Tibial nerve (tissue), 4 donors: Measurements from ENCODE around the gene KCNV2. TPM values are rescaled to one million over a fixed set of nuclear protein-coding genes. Genes with fewer than 3 reads are reported as not detected.

ENCODE experiments used
- DNase-seq, 2 donors: peaks; one replicate each; pipeline ENCODE4 v3.0.0-alpha.2; 2019; ENCODE audit warnings: low spot score in 2 of 2
- H3K27ac ChIP-seq, 4 donors: fragments of 200-600 bp; sonication (generic) in 3 of 4; one replicate each; pipeline ENCODE4 v1.5.1; 2017 to 2019; ENCODE audit warnings: mild to moderate bottlenecking in 1 of 4
- H3K27me3 ChIP-seq, 2 donors: fragments of 200-600 bp; sonication (generic) in 1 of 2; one replicate each; pipeline versions ENCODE4 v1.5.1 to v1.6.0; 2017 to 2019
- H3K36me3 ChIP-seq, 3 donors: fragments of 200-600 bp; sonication (generic); one replicate each; pipeline ENCODE4 v1.5.1; 2018 to 2019
- H3K4me1 ChIP-seq, 4 donors: fragments of 200-600 bp; sonication (generic) in 3 of 4; one replicate each; pipeline ENCODE4 v1.5.1; 2017 to 2019
- H3K4me3 ChIP-seq, 4 donors: fragments of 200-600 bp; sonication (generic) in 3 of 4; one replicate each; pipeline ENCODE4 v1.5.1; 2017 to 2019; ENCODE audit warnings: mild to moderate bottlenecking in 1 of 4, moderate library complexity in 1 of 4
- H3K9me3 ChIP-seq, 4 donors: fragments of 200-600 bp; sonication (generic) in 3 of 4; one replicate each; pipeline ENCODE4 v1.5.1; 2017 to 2019
- CTCF ChIP-seq, 5 experiments: fragments of 200-600 bp in 3 of 5; fragments of 450-650 bp in 2 of 5; sonication (generic) in 3 of 5; IDR thresholded peaks; one replicate each; pipeline ENCODE4 v1.5.1; 2016 to 2019; ENCODE audit warnings: antibody characterized with exemption in 5 of 5, mild to moderate bottlenecking in 3 of 5, moderate library complexity in 2 of 5
- EP300 ChIP-seq, 2 donors: sonication (generic); formaldehyde crosslinking; IDR thresholded peaks; one replicate each; pipeline ENCODE4 v1.6.1; 2017; ENCODE audit warnings: antibody characterized with exemption in 2 of 2, mild to moderate bottlenecking in 1 of 2
- POLR2A ChIP-seq, 2 donors: fragments of 450-650 bp; IDR thresholded peaks; one replicate each; pipeline ENCODE4 v1.6.1; 2017; ENCODE audit warnings: antibody characterized with exemption in 2 of 2, mild to moderate bottlenecking in 2 of 2, moderate library complexity in 2 of 2
- WGBS, 2 donors: methylation state at CpG; one replicate each; pipeline ENCODE4 v1.1.5; 2018; 5-methylcytosine and 5-hydroxymethylcytosine counted together
- total RNA-seq, 4 donors: library from RNA; depleted of rRNA; stranded (reverse); fragments of >200 nt; gene quantifications; one replicate each; pipeline ENCODE4 v1.1.0, GENCODE V29; 2016

Gene KCNV2
- not detected for total RNA-seq

- Histone ChIP-seq H3K27ac (no peak within 1 kb of the TSS), H3K36me3 (peaks cover 0 to 11% (median 0%) of the 10 kb centered on the region in 3 donors), H3K4me1 (no peaks in the 10 kb centered on the region), H3K4me3 (no peak within 1 kb of the TSS), H3K9me3 (peaks cover 0 to 5% (median 0%) of the 10 kb centered on the region in 4 donors), H3K27me3 (no peaks in the 10 kb centered on the region)
- TF ChIP-seq CTCF (IDR thresholded peaks at IDR 0.05) (no peak), POLR2A (IDR thresholded peaks at IDR 0.05) (no peak), EP300 (IDR thresholded peaks at IDR 0.05) (no peak)
- DNase-seq: no peak
- WGBS, 2 donors: 96 to 100% methylated on average over 7 of the region's 7 CpGs
These were observed at the start of gene KCNV2 for GRCh38 chr9:2717385-2717784. KCNV2 (plus strand) TSS chr9:2717510; CDS start chr9:2717740, 230 bp downstream.

GRCh38 chr9:2673161-2673560, 44.1 kb upstream of the KCNV2 start:
- Histone ChIP-seq H3K4me1 (no peaks in the 10 kb centered on the region), H3K9me3 (no peaks in the 10 kb centered on the region), H3K27me3 (no peaks in the 10 kb centered on the region), H3K27ac (no peak overlapping the region), H3K4me3 (no peak overlapping the region), H3K36me3 (no peaks in the 10 kb centered on the region)
- DNase-seq: no peak
- TF ChIP-seq POLR2A (IDR thresholded peaks at IDR 0.05): no peak
- TF ChIP-seq EP300 (IDR thresholded peaks at IDR 0.05): no peak
- TF ChIP-seq CTCF (IDR thresholded peaks at IDR 0.05): no peak
- WGBS, 2 donors: 92 to 93% methylated on average over 3 of the region's 3 CpGs

- no peak overlapping the region for H3K4me3 ChIP-seq
- no peak for TF ChIP-seq EP300 (IDR thresholded peaks at IDR 0.05)
- TF ChIP-seq POLR2A (IDR thresholded peaks at IDR 0.05): no peak
- no peak for TF ChIP-seq CTCF (IDR thresholded peaks at IDR 0.05)
- H3K9me3 ChIP-seq: no peaks in the 10 kb centered on the region
- no peaks in the 10 kb centered on the region for H3K27me3 ChIP-seq
- no peaks in the 10 kb centered on the region for H3K4me1 ChIP-seq
- WGBS, 2 donors: 77 to 83% methylated on average over 9 of the region's 9 CpGs
- no peak overlapping the region for H3K27ac ChIP-seq
- no peak for DNase-seq
- H3K36me3 ChIP-seq: no peaks in the 10 kb centered on the region
These were observed 43.0 kb upstream of the KCNV2 start for GRCh38 chr9:2674141-2674824.

- H3K9me3 ChIP-seq: no peaks in the 10 kb centered on the region
- no peak overlapping the region for H3K27ac ChIP-seq
- DNase-seq: no peak
- no peak for TF ChIP-seq EP300 (IDR thresholded peaks at IDR 0.05)
- TF ChIP-seq CTCF (IDR thresholded peaks at IDR 0.05): no peak
- no peak for TF ChIP-seq POLR2A (IDR thresholded peaks at IDR 0.05)
- WGBS, 2 donors: 67 to 79% methylated on average over 1 of the region's 1 CpG
- no peak overlapping the region for H3K4me3 ChIP-seq
- H3K27me3 ChIP-seq: no peaks in the 10 kb centered on the region
- H3K4me1 ChIP-seq: no peaks in the 10 kb centered on the region
- H3K36me3 ChIP-seq: no peaks in the 10 kb centered on the region
These were observed 41.5 kb upstream of the KCNV2 start for GRCh38 chr9:2675834-2676233.

GRCh38 chr9:2676466-2676865, 40.8 kb upstream of the KCNV2 start:
- 58 to 62% methylated on average over 4 of the region's 4 CpGs for WGBS, 2 donors

More at GRCh38 chr9:2676466-2676865, 40.8 kb upstream of the KCNV2 start:
- H3K4me3 ChIP-seq: no peak overlapping the region
- no peaks in the 10 kb centered on the region for H3K27me3 ChIP-seq
- DNase-seq: no peak
- no peak overlapping the region for H3K27ac ChIP-seq
- no peaks in the 10 kb centered on the region for H3K4me1 ChIP-seq
- no peaks in the 10 kb centered on the region for H3K9me3 ChIP-seq
- TF ChIP-seq EP300 (IDR thresholded peaks at IDR 0.05): no peak
- no peak for TF ChIP-seq CTCF (IDR thresholded peaks at IDR 0.05)
- no peak for TF ChIP-seq POLR2A (IDR thresholded peaks at IDR 0.05)
- H3K36me3 ChIP-seq: no peaks in the 10 kb centered on the region
